Left lung (tissue), 10 donors: Measurements from ENCODE around the gene GCHFR. TPM values are rescaled to one million over a fixed set of nuclear protein-coding genes. Genes with fewer than 3 reads are reported as not detected.

Experiments
- ATAC-seq: fragments of 200-7000 bp; cut with Tn5 transposase; one replicate; pipeline ENCODE4 v1.9.1; 2020; ENCODE audit warnings: moderate library complexity
- DNase-seq, 4 donors: peaks; one replicate each; pipeline ENCODE4 v3.0.0-alpha.2; 2013 to 2020
- H3K27ac ChIP-seq, 2 donors: fragments of 200-600 bp; sonication (generic) in 1 of 2; one replicate each; pipeline versions ENCODE4 v1.5.0 to v1.8.0; 2020 to 2021
- H3K27me3 ChIP-seq, 2 donors: fragments of 200-600 bp; sonication (generic) in 1 of 2; one replicate each; pipeline versions ENCODE4 v1.5.0 to v1.8.0; 2020 to 2021
- H3K36me3 ChIP-seq, 2 donors: fragments of 200-600 bp; sonication (generic) in 1 of 2; one replicate each; pipeline versions ENCODE4 v1.5.0 to v1.8.0; 2020 to 2021
- H3K4me1 ChIP-seq, 2 donors: fragments of 200-600 bp; one replicate each; pipeline ENCODE4 v1.8.0; 2021
- H3K4me3 ChIP-seq, 2 donors: fragments of 200-600 bp; sonication (generic) in 1 of 2; one replicate each; pipeline versions ENCODE4 v1.5.0 to v1.8.0; 2020 to 2021; ENCODE audit warnings: mild to moderate bottlenecking in 1 of 2
- H3K9me3 ChIP-seq, 2 donors: fragments of 200-600 bp; sonication (generic) in 1 of 2; one replicate each; pipeline versions ENCODE4 v1.5.0 to v1.8.0; 2020 to 2021
- CTCF ChIP-seq, 2 donors: fragments of 200-600 bp; sonication (generic) in 1 of 2; IDR thresholded peaks; one replicate each; pipeline versions ENCODE4 v1.5.0 to v1.8.0; 2021; ENCODE audit warnings: antibody characterized with exemption in 2 of 2
- intact Hi-C, 2 donors: fragments of 100-400 bp; cut with DNase I; formaldehyde crosslinking; loops; one replicate each; pipeline versions ENCODE4 v1.11.2 to v1.14.2; 2022
- polyA plus RNA-seq, 6 donors: library from polyadenylated mRNA; unstranded; fragments of 120-200 nt; gene quantifications; one replicate each; pipeline ENCODE4 v1.2.1, GENCODE V29; 2013; ENCODE audit not compliant: insufficient read length in 6 of 6
- total RNA-seq, 2 donors: library from RNA; stranded (reverse); fragmentation: NEBNext Ultra II Directional; extraction: Animal tissue kit (Norgen Biotek cat#: 25700); gene quantifications; one replicate each; pipeline ENCODE4 v1.2.1, GENCODE V29; 2021
- donor health status: DM: no; HTN: yes; CAD: no.
- donor health status: DM: no; HTN: no; CAD: no.

The GCHFR gene
- total and polyA plus RNA-seq, 8 donors: 12.7 to 61.5 (median 16.5) TPM

GRCh38 chr15:40785814-40786213 is 21.9 kb downstream of the GCHFR start:
- Histone ChIP-seq H3K4me3 (no peak overlapping the region), H3K9me3 (no peaks in the 10 kb centered on the region), H3K4me1 (peaks cover 8 to 32% of the 10 kb centered on the region in 2 donors), H3K36me3 (no peaks in the 10 kb centered on the region), H3K27ac (no peak overlapping the region), H3K27me3 (no peaks in the 10 kb centered on the region)
- ATAC-seq (peak; percentile 4), DNase-seq (peak in 1 of 4 donors; percentile 40)
- TF ChIP-seq CTCF (IDR thresholded peaks at IDR 0.05): no peak
- intact Hi-C loops: no loop called here

DNA sequence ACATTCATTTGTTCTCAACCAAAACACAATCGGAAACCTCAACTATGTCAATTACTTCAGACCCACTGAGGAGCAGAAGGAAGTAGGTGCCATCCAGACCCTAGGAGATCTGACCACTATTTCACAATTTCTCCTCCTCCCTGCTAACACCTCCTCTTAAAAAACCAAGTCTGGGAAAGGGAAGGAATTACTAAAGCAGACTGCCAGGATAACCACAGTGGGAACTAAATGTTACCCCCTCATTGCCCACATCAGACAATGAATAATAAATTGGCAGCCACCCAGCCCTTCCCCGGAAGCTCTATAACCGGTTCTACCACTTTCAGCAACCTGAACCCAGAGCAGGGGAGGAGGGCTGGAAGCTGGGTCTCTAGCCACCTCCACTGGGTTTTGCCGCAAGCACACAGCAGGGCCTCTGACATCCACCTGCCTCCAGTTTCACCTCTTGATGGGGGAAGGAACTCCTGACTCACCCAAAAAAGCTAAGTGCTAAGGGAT is 23.5 kb downstream of the GCHFR start:
- no peak for TF ChIP-seq CTCF (IDR thresholded peaks at IDR 0.05)
- Histone ChIP-seq H3K9me3 (no peaks in the 10 kb centered on the region), H3K4me3 (no peak overlapping the region), H3K36me3 (peaks cover 0 to 10% of the 10 kb centered on the region in 2 donors), H3K4me1 (peaks cover 8 to 32% of the 10 kb centered on the region in 2 donors), H3K27ac (peak overlapping the region; percentile 66 to 67), H3K27me3 (no peaks in the 10 kb centered on the region)
- ATAC-seq (peak; percentile 71), DNase-seq (peak in 2 of 4 donors; percentile 57 to 76)
- intact Hi-C loops: no loop called here

GRCh38 chr15:40787991-40788390 is 24.1 kb downstream of the GCHFR start:
- Histone ChIP-seq H3K4me1 (peaks cover 8 to 32% of the 10 kb centered on the region in 2 donors), H3K4me3 (no peak overlapping the region), H3K9me3 (no peaks in the 10 kb centered on the region), H3K27ac (peak overlapping the region; percentile 66 to 67), H3K36me3 (peaks cover 0 to 10% of the 10 kb centered on the region in 2 donors), H3K27me3 (no peaks in the 10 kb centered on the region)
- intact Hi-C loops: no loop called here
- DNase-seq (peak in 1 of 4 donors; percentile 18), ATAC-seq (no peak)
- no peak for TF ChIP-seq CTCF (IDR thresholded peaks at IDR 0.05)

DNA sequence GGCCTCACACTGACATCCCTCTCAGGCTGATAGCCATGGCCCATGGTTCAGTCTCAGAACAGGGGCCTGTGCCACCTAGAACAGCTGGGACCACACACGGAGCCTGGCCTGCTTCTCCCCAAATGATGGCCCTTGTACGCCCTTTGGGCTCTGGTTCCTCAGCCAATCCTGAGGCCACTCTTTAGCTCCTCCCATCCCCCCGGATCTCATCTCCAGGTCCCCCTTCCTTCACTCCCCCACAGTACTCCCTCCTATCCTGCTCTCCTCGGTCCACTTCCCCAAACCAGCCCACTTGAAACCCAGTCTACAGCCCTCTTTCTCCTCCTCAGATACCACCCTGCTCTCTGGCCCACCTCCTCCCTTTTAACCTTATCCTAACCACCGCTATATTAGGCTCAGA is 25.3 kb downstream of the GCHFR start:
- DNase-seq: no peak
- H3K9me3 ChIP-seq: no peaks in the 10 kb centered on the region
- H3K27me3 ChIP-seq: no peaks in the 10 kb centered on the region
- TF ChIP-seq CTCF (IDR thresholded peaks at IDR 0.05): no peak
- no peak for ATAC-seq
- peaks cover 8 to 42% of the 10 kb centered on the region in 2 donors for H3K4me1 ChIP-seq
- peaks cover 0 to 10% of the 10 kb centered on the region in 2 donors for H3K36me3 ChIP-seq
- peak overlapping the region in 1 of 2 donors; percentile 66 for H3K27ac ChIP-seq
- H3K4me3 ChIP-seq: no peak overlapping the region
- intact Hi-C loops: no loop called here

DNA sequence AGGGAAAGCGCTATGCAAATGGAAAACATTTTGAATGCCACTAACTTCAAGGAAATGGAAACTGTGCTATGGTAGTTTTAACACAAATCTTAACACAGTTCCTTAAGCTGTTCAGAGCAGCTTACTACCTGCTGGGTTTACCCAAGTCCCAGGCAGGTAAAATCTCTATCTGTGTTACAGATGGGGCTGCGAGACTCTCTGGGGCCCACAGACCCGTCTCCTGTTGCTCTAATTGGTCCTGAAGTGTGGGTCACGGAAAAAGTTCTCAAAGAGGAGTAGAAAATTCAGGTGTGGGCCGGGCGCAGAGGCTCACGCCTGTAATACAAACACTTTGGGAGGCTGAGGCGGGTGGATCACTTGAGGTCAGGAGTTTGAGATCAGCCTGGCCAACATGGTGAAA is 26.1 kb downstream of the GCHFR start:
- H3K4me1 ChIP-seq: peaks cover 8 to 51% of the 10 kb centered on the region in 2 donors
- intact Hi-C loops: no loop called here
- no peak overlapping the region for H3K4me3 ChIP-seq
- no peak for TF ChIP-seq CTCF (IDR thresholded peaks at IDR 0.05)
- H3K9me3 ChIP-seq: no peaks in the 10 kb centered on the region
- H3K27me3 ChIP-seq: no peaks in the 10 kb centered on the region
- H3K27ac ChIP-seq: no peak overlapping the region
- DNase-seq (no peak), ATAC-seq (peak; percentile 3)
- peaks cover 0 to 10% of the 10 kb centered on the region in 2 donors for H3K36me3 ChIP-seq
